ENCODE results near the gene ADGRV1. TPM values are rescaled to one million over a fixed set of nuclear protein-coding genes. Genes with fewer than 3 reads are reported as not detected.
"Not testable (repeated sequence)": the region's sequence is repeated elsewhere in the genome, so short reads cannot be mapped to it uniquely, and the experiment has no call there.

The ADGRV1 gene
- total RNA-seq, 1 donor from 2014 or later = not detected

- Histone ChIP-seq H3K36me3 (no peaks in the 10 kb centered on the region), H3K4me3 (no peak overlapping the region), H3K9me3 (replicated peaks) (no peaks in the 10 kb centered on the region), H3K4me1 (peaks cover 16% of the 10 kb centered on the region), H3K27me3 (ENCODE audit: low read depth) (no peaks in the 10 kb centered on the region), H3K27ac (replicated peaks) (no peak overlapping the region)
- intact Hi-C loops (cut with micrococcal nuclease) = no loop called here
- DNase-seq = no peak
- TF ChIP-seq CTCF (IDR thresholded peaks at IDR 0.05; ENCODE audit: borderline replicate concordance) = no peak
Measured at GRCh38 chr5:91058575-91058974, 500.0 kb downstream of the ADGRV1 start.

DNA sequence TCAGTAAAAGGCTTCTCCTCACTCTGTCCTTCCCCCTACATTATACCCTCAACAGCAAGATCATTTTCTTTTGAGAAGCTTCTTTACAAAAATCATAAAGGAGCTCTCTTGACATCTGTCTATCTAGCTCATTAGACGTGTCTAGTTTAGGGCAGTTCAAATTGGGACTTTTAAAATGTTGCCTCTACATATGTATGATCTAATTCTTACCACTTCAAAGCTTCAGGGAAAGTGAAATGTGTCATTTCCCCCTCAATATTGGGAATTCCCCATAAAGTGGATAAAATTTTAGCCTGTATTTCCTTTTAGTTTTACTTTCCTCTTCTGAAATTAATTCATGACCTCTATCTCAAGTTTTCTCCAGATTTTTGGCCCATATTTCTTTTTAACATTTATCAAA is 500.8 kb downstream of the ADGRV1 start:
- Histone ChIP-seq H3K27ac (replicated peaks) (no peak overlapping the region), H3K9me3 (replicated peaks) (no peaks in the 10 kb centered on the region), H3K4me1 (peaks cover 16% of the 10 kb centered on the region), H3K4me3 (no peak overlapping the region), H3K36me3 (no peaks in the 10 kb centered on the region), H3K27me3 (ENCODE audit: low read depth) (no peaks in the 10 kb centered on the region)
- TF ChIP-seq CTCF (IDR thresholded peaks at IDR 0.05; ENCODE audit: borderline replicate concordance) = no peak
- intact Hi-C loops (cut with micrococcal nuclease) = no loop called here
- DNase-seq = no peak

GRCh38 chr5:91061094-91061493 is 502.5 kb downstream of the ADGRV1 start:
- H3K36me3 ChIP-seq = no peaks in the 10 kb centered on the region
- H3K27ac ChIP-seq (replicated peaks) = no peak overlapping the region
- no peak overlapping the region for H3K4me3 ChIP-seq
- intact Hi-C loops (cut with micrococcal nuclease) = no loop called here
- no peak for DNase-seq
- H3K27me3 ChIP-seq (ENCODE audit: low read depth) = no peaks in the 10 kb centered on the region
- no peak for TF ChIP-seq CTCF (IDR thresholded peaks at IDR 0.05; ENCODE audit: borderline replicate concordance)
- H3K4me1 ChIP-seq = peaks cover 16% of the 10 kb centered on the region
- no peaks in the 10 kb centered on the region for H3K9me3 ChIP-seq (replicated peaks)

- TF ChIP-seq CTCF (IDR thresholded peaks at IDR 0.05; ENCODE audit: borderline replicate concordance) = no peak
- Histone ChIP-seq H3K36me3 (no peaks in the 10 kb centered on the region), H3K4me3 (no peak overlapping the region), H3K9me3 (replicated peaks) (no peaks in the 10 kb centered on the region), H3K27me3 (ENCODE audit: low read depth) (no peaks in the 10 kb centered on the region), H3K4me1 (peaks cover 16% of the 10 kb centered on the region), H3K27ac (replicated peaks) (no peak overlapping the region)
- intact Hi-C loops (cut with micrococcal nuclease) = no loop called here
- no peak for DNase-seq
Measured at GRCh38 chr5:91061946-91062562, 503.5 kb downstream of the ADGRV1 start.

GRCh38 chr5:91063098-91063690 is 504.6 kb downstream of the ADGRV1 start:
- H3K27ac ChIP-seq (replicated peaks); H3K4me1 ChIP-seq; H3K9me3 ChIP-seq (replicated peaks); H3K4me3 ChIP-seq; intact Hi-C loops (cut with micrococcal nuclease); H3K36me3 ChIP-seq; H3K27me3 ChIP-seq (ENCODE audit: low read depth); DNase-seq: not testable (repeated sequence)

DNA sequence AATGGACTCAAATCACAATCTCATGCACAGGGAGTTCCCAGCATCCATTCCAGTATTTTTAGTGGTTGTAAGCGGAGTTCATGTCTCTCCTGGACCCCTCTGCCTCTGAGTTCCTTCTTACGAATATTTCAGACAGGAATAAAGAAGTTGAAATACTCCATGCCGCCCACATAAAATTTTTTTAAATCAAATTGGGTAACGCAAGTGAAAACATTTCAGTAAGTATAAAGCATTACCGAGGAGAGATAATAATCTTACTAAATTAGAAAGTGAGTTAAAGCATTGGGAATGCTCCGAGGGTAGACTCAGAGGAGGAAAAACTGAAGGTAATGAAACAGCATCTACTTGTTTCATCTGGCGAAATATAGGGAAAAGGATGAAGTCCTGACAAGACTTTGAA is 506.9 kb downstream of the ADGRV1 start:
- Histone ChIP-seq H3K4me3 (no peak overlapping the region), H3K4me1 (no peaks in the 10 kb centered on the region), H3K27ac (replicated peaks) (no peak overlapping the region), H3K9me3 (replicated peaks) (peaks cover 6% of the 10 kb centered on the region), H3K27me3 (ENCODE audit: low read depth) (no peaks in the 10 kb centered on the region), H3K36me3 (no peaks in the 10 kb centered on the region)
- no peak for TF ChIP-seq CTCF (IDR thresholded peaks at IDR 0.05; ENCODE audit: borderline replicate concordance)
- intact Hi-C loops (cut with micrococcal nuclease) = no loop called here
- no peak for DNase-seq

All from left ventricle myocardium inferior (tissue), 1 donor.